Heart left ventricle (tissue), 13 donors: Measurements from ENCODE around the gene SPTBN2.

Experiments used
- CTCF ChIP-seq, 12 donors: fragments of 200-600 bp; sonication (generic) in 4 of 12; IDR thresholded peaks; one replicate each; pipeline versions ENCODE4 v1.5.0 to v1.8.0; 2018 to 2022; ENCODE audit warnings: antibody characterized with exemption in 12 of 12, mild to moderate bottlenecking in 5 of 12
- POLR2A ChIP-seq, 2 donors: fragments of 450-650 bp; IDR thresholded peaks; one replicate each; pipeline ENCODE4 v1.6.1; 2017; ENCODE audit warnings: antibody characterized with exemption in 2 of 2, mild to moderate bottlenecking in 2 of 2, moderate library complexity in 2 of 2
- donor health status: ischemic (EF 13 %, LVEDD 7.1; RV severe dilation, severe dysfunction).
- donor health status: DM: no; HTN: yes; CAD: no.
- donor health status: DM: no; HTN: no; CAD: no.
- donor health status: ischemic (EF 25% LVEDD 6.9; RV normal size, moderate dysfunction).
- donor health status: ischemic (EF 25% LVEDD 5.7; RV mildly dilated, moderate dysfunction).
- donor health status: ischemic (EF 35%, LVEDD 5.7; RV mildly dilated, moderate dysfunction).
- donor health status: nonischemic (EF 11% LVEDD 7.7; RV severe dilation, severe dysfunction).
- donor health status: DM: yes; HTN: yes; CAD: no.
- donor health status: PGD.
- donor health status: ischemic (EF 29% LVEDD 5.4; RV normal size, mild dysfunction).
- donor health status: nonischemic (EF 23%, LVEDD 6.1; RV moderate dilation, normal function).

- no peak for TF ChIP-seq CTCF (IDR thresholded peaks at IDR 0.05)
- TF ChIP-seq POLR2A (IDR thresholded peaks at IDR 0.05) = no peak
These were observed 78.0 kb downstream of the SPTBN2 start for GRCh38 chr11:66651016-66651415.
